K562 (cell line): ENCODE results near the gene FKBP2. TPM values are rescaled to one million over a fixed set of nuclear protein-coding genes. Genes with fewer than 3 reads are reported as not detected.

Experiments used
- ATF6 ChIP-seq: sonication (generic); formaldehyde crosslinking; IDR thresholded peaks from 2 replicates; pipeline ENCODE4 v1.4.0; 2020; ENCODE audit warnings: mild to moderate bottlenecking, missing genetic modification reagents
- CXXC5 ChIP-seq: fragments of 250-450 bp; sonication (Bioruptor Pico); IDR thresholded peaks from 2 replicates; pipeline ENCODE4 v1.8.0; 2022; ENCODE audit warnings: inconsistent platforms, mild to moderate bottlenecking, moderate library complexity
- ETS1 ChIP-seq: conservative IDR thresholded peaks from 2 replicates; pipeline ENCODE4 v1.6.1; 2011; ENCODE audit warnings: low read depth, mild to moderate bottlenecking, low read length; ENCODE audit not compliant: control insufficient read depth
- EZH2 ChIP-seq: IDR thresholded peaks from 2 replicates; pipeline ENCODE4 v1.6.1; 2012; ENCODE audit warnings: low read depth, mild to moderate bottlenecking, inconsistent platforms, low read length, borderline replicate concordance
- GTF3C2 ChIP-seq: IDR thresholded peaks from 3 replicates; pipeline ENCODE4 v1.6.1; 2011; ENCODE audit warnings: borderline replicate concordance, mild to moderate bottlenecking, moderate library complexity; ENCODE audit not compliant: insufficient read length; ENCODE audit errors: extremely low read depth
- HCFC1 ChIP-seq: IDR thresholded peaks from 2 replicates; pipeline ENCODE4 v1.6.1; 2012; ENCODE audit warnings: low read depth, low read length, improper control_type of control experiment
- KLF16 ChIP-seq: IDR thresholded peaks from 2 replicates; pipeline ENCODE4 v1.6.1; 2016; ENCODE audit warnings: antibody characterized with exemption
- L3MBTL2 ChIP-seq: fragments of 450-650 bp; IDR thresholded peaks from 2 replicates; pipeline ENCODE4 v1.6.1; 2016; ENCODE audit warnings: mild to moderate bottlenecking, moderate library complexity
- MECOM ChIP-seq: fragments of 250-450 bp; sonication (Bioruptor Pico); IDR thresholded peaks from 2 replicates; pipeline ENCODE4 v1.8.0; 2022; ENCODE audit warnings: inconsistent platforms
- MNT ChIP-seq, 2 experiments: fragments of 450-650 bp; conservative IDR thresholded peaks; 2 replicates each; pipeline ENCODE4 v1.6.1; 2017; ENCODE audit warnings: mild to moderate bottlenecking in 2 of 2, moderate library complexity in 2 of 2
- MTA2 ChIP-seq: fragments of 450-650 bp; IDR thresholded peaks from 2 replicates; pipeline ENCODE4 v1.6.1; 2016; ENCODE audit warnings: low read depth
- NFATC3 ChIP-seq: fragments of 450-650 bp; IDR thresholded peaks from 2 replicates; pipeline ENCODE4 v1.6.1; 2017; ENCODE audit warnings: mild to moderate bottlenecking
- NFRKB ChIP-seq: fragments of 450-650 bp; IDR thresholded peaks from 2 replicates; pipeline ENCODE4 v1.6.1; 2016; ENCODE audit warnings: low read depth
- NUFIP1 ChIP-seq: fragments of 450-650 bp; IDR thresholded peaks from 2 replicates; pipeline ENCODE4 v1.6.1; 2018; ENCODE audit not compliant: partially characterized antibody
- POLR2B ChIP-seq: fragments of 450-650 bp; IDR thresholded peaks from 2 replicates; pipeline ENCODE4 v1.6.1; 2018; ENCODE audit warnings: low read depth; ENCODE audit not compliant: partially characterized antibody
- RBM14 ChIP-seq: fragments of 200-400 bp; formaldehyde crosslinking; IDR thresholded peaks from 2 replicates; pipeline ENCODE4 v1.6.1; 2018; ENCODE audit warnings: low read depth, mild to moderate bottlenecking, low read length, moderate library complexity, borderline replicate concordance; ENCODE audit not compliant: insufficient read depth
- SIRT6 ChIP-seq: IDR thresholded peaks from one replicate; pipeline ENCODE4 v1.6.1; 2012; ENCODE audit warnings: low read depth, mild to moderate bottlenecking, control low read depth, inconsistent platforms, low read length, moderate library complexity
- U2AF1 ChIP-seq: fragments of 200-400 bp; formaldehyde crosslinking; optimal IDR thresholded peaks from 2 replicates; pipeline ENCODE3; 2017; ENCODE audit warnings: mild to moderate bottlenecking, low read depth, low read length, moderate library complexity
- XRCC3 ChIP-seq: fragments of 450-650 bp; IDR thresholded peaks from 2 replicates; pipeline ENCODE4 v1.6.1; 2017; ENCODE audit warnings: mild to moderate bottlenecking, moderate library complexity
- ZBTB8A ChIP-seq: fragments of 450-650 bp; IDR thresholded peaks from 2 replicates; pipeline ENCODE4 v1.6.1; 2018; ENCODE audit warnings: mild to moderate bottlenecking, moderate library complexity; ENCODE audit not compliant: partially characterized antibody
- ZKSCAN8 ChIP-seq: fragments of 200-800 bp; sonication (Bioruptor generic); IDR thresholded peaks from 2 replicates; pipeline ENCODE4 v1.6.1; 2016; ENCODE audit warnings: missing genetic modification characterization, missing compliant biosample characterization
- polyA plus RNA-seq, 8 experiments: library from polyadenylated mRNA; depleted of rRNA in 4 of 8; stranded (reverse) in 5 of 8; unstranded in 3 of 8; fragments of >200 nt; fragmentation: Nextera tagmentation in 2 of 8; fragmentation: Illumina TruSeq in 1 of 8; extraction: Ambion mirVana in 2 of 8; extraction: Trizol in 1 of 8; gene quantifications; 2 replicates each; pipeline versions ENCODE4 v1.2.1 to v1.2.3, GENCODE V29; 2011 to 2014; ENCODE audit warnings: inconsistent platforms in 1 of 8, missing spikeins in 1 of 8
- total RNA-seq, 7 experiments: library from RNA; depleted of rRNA in 6 of 7; stranded (reverse); fragments of >200 nt in 6 of 7; fragmentation: Illumina TruSeq in 2 of 7; extraction: Trizol in 2 of 7; gene quantifications; 2 replicates each; pipeline versions ENCODE4 v1.2.1 to v1.2.3, GENCODE V29; 2011 to 2021; ENCODE audit warnings: low replicate concordance in 1 of 7

The FKBP2 gene
- total and polyA plus RNA-seq, 9 of the 15 experiments (the other 6 are each of a cell fraction or from before 2014, with no cell fraction given), result 3.5 to 151 (median 58.1) TPM

- TF ChIP-seq ATF6 (CRISPR knock-in tag) (no peak), NFATC3 (no peak), SIRT6 (no peak), NFRKB (peak; percentile 91), U2AF1 (no peak), MTA2 (no peak; the same call in 1 of the 2 replicates), MECOM (no peak), KLF16 (peak; percentile 32; the same call in 1 of the 2 replicates), L3MBTL2 (peak; percentile 56), XRCC3 (no peak), POLR2B (peak; percentile 96), ZBTB8A (no peak), NUFIP1 (no peak), ETS1 (peak; percentile 39), HCFC1 (peak; percentile 66), ZKSCAN8 (no peak), MNT (conservative IDR thresholded peaks at IDR 0.05) (peak; percentile 91 to 93), RBM14 (0 out of 2 replicates have a peak, but pooled peaks have one; percentile 46), EZH2 (no peak), GTF3C2 (no peak), CXXC5 (peak; percentile 95)
These were observed at the start of gene FKBP2 (continued) for GRCh38 chr11:64240435-64241240.
